ENCODE measurements around the gene SELENOS.
A peak's percentile ranks its signal among the peaks of the same experiment; 100 is the strongest.
"Not testable (repeated sequence)": the region's sequence is repeated elsewhere in the genome, so short reads cannot be mapped to it uniquely, and the experiment has no call there.

SELENOS gene

GRCh38 chr15:101306341-101307047 is 29.2 kb upstream of the SELENOS start:
- FAIRE-seq (no peak), DNase-seq (ENCODE audit: insufficient read length, low spot score) (no peak)
- TF ChIP-seq POLR2A (IDR thresholded peaks at IDR 0.05; ENCODE audit: low read depth, low read length) = no peak

DNA sequence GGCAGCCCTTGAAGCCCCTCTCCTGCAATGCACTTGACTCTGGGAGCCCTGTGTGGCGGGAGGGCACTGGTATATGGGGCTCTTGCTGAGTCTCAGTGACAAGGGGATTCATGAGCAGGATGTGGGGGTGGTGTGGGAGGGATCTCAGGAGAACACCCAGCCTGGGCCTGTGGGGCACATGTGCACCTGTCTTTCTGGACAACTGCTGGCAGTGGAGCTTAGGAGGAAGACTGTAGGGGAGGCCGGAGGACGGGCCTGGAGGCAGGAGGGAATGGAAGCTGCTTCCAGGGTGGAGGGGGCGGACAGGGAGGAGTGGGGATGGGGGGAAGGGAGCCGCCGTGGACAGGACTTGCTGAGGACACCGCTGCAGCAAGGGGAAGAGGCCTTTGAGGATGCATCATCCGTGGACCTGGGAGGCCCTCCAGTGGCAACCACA is 28.6 kb upstream of the SELENOS start:
- FAIRE-seq = no peak
- DNase-seq (ENCODE audit: insufficient read length, low spot score) = no peak
- TF ChIP-seq POLR2A (IDR thresholded peaks at IDR 0.05; ENCODE audit: low read depth, low read length) = no peak

DNA sequence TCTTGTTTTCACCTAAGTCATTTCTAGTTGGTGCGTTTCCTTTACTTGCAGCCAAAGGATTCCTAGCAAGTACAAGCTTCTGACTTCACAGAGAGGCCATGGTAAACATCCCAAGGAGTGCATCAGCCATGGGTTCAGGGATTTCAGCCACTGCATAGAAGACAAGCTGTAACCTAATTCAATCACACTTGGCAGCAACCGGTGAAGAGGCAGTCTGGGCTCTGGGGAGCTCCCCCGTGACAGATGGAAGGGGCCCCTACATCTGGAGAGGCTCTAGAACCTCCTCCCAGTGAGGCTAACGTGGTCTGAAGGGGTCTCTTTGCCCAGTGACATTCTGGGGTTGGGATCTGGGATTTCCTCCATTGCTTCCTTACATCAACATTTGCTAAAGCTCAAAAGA is 26.1 kb upstream of the SELENOS start:
- FAIRE-seq (no peak), DNase-seq (ENCODE audit: insufficient read length, low spot score) (no peak)
- TF ChIP-seq POLR2A (IDR thresholded peaks at IDR 0.05; ENCODE audit: low read depth, low read length) = no peak

GRCh38 chr15:101296418-101297405 is 19.4 kb upstream of the SELENOS start:
- no peak for TF ChIP-seq POLR2A (IDR thresholded peaks at IDR 0.05; ENCODE audit: low read depth, low read length)
- DNase-seq (ENCODE audit: insufficient read length, low spot score) = no peak
- FAIRE-seq = no peak

DNA sequence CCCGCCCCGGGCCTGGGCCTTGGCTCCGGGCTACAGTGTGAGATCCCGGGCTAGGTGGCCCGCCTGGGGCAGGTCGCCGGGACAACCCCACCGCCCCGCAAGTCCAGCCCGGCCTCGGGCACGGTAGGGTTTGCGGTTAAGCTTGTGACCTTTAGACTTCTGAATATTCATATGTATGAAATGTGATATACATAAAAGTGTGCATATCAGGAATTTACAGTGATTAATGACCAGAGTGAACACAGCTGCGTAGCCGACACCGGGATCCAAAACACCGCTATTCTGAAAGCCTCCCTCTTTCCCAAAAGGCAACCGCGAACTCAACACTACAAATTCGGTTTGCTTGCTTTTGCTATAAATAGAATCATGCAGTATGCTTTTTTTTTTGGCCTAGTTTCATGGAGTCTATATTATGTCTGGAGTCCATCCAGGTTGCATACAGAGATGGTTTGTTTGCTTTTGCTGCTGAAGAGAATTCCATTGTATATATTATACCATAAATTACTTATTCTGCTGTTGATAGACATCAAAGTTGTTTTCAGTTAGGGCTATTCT is 18.4 kb upstream of the SELENOS start:
- TF ChIP-seq POLR2A (IDR thresholded peaks at IDR 0.05; ENCODE audit: low read depth, low read length) = no peak
- FAIRE-seq = no peak

DNA sequence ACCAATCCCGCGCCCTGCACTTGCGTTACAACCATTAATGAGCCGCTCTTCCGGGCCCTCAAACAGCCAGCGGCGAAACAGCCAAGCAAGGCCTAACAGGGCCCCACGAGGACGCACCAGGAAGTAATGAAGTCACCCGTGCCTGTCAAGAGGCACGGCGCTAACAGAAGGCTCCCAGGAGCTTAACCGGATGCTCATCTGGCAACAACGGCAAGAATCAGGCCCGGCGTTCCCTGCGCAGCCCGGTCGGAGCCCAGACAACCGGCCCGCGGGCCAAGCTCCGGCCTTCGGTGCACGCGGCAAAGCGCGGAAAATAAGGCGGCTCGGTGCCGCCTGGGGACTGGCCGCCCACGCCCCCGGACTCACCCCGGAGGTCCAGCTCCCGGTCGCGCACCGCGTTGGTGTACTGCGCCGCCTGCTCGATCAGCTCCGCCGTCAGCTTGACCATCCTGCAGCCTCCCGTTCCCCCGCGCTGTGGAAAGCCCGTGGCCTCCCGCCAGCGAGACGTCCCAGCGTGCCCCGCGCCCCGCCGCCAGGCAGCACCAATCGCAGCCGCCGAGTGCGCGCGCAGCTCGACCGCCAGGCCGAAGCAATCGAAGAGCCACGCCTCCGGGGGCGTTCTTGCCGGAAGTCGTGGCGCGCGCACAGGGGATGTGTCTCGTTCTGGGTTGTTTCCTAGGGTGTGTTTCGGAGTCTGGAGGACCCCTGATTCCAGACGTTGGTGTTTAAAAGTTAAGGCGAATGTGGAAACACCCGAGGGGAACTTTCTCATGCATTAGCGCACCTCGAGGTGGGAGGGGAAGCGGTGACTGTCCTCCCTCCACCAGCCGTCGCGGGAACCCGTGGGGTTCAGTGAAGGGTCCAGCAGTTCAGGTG is 17.7 kb upstream of the SELENOS start, which contains the start of gene SNRPA1:
TSS of gene SNRPA1 (minus strand) at position 518 of the 876 bp plus-strand sequence. CDS start at position 448, 70 bp downstream.
- FAIRE-seq (no peak), DNase-seq (ENCODE audit: insufficient read length, low spot score) (peak; percentile 69)
- TF ChIP-seq POLR2A (IDR thresholded peaks at IDR 0.05; ENCODE audit: low read depth, low read length) = peak; percentile 81

More for the DNA sequence above, 18.4 kb upstream of the SELENOS start:
- DNase-seq (ENCODE audit: insufficient read length, low spot score) = no peak

DNA sequence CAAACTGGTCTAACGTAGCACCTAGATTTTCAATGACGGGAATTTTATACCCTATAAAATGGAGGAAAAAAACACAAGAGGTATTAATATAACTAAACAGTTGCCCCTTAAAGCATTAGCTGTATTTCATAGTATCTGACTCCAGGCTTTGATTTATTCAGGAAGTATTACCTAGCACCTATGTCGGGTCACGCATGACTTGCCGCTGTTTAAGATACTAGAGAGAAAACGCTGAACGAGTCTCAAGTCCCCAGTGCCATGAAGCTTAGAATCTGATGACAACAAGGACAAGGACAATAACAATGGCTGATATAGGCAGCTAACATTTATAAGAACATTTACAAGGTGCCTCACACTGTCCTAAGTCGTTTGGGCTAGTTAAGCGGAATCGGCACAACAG is 15.8 kb upstream of the SELENOS start:
- DNase-seq (ENCODE audit: insufficient read length, low spot score) (no peak), FAIRE-seq (no peak)
- no peak for TF ChIP-seq POLR2A (IDR thresholded peaks at IDR 0.05; ENCODE audit: low read depth, low read length)

GRCh38 chr15:101288905-101289513 is 11.7 kb upstream of the SELENOS start:
- FAIRE-seq = no peak

DNA sequence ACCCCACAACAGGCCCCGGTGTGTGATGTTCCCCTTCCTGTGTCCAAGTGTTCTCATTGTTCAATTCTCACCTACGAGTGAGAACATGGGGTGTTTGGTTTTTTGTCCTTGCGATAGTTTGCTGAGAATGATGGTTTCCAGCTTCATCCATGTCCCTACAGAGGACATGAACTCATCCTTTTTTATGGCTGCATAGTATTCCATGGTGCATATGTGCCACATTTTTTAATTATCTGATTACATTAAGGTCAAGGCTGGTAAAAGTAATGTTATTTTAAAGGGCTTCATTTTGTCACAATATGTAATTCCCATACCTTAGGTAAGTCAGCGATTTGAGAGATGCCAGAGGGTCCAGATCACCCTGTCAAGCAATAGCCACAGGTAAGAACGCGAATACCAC is 10.1 kb upstream of the SELENOS start:
- DNase-seq (ENCODE audit: insufficient read length, low spot score); FAIRE-seq: not testable (repeated sequence)

More at GRCh38 chr15:101288905-101289513, 11.7 kb upstream of the SELENOS start:
- TF ChIP-seq POLR2A (IDR thresholded peaks at IDR 0.05; ENCODE audit: low read depth, low read length) = no peak
- DNase-seq (ENCODE audit: insufficient read length, low spot score) = no peak

DNA sequence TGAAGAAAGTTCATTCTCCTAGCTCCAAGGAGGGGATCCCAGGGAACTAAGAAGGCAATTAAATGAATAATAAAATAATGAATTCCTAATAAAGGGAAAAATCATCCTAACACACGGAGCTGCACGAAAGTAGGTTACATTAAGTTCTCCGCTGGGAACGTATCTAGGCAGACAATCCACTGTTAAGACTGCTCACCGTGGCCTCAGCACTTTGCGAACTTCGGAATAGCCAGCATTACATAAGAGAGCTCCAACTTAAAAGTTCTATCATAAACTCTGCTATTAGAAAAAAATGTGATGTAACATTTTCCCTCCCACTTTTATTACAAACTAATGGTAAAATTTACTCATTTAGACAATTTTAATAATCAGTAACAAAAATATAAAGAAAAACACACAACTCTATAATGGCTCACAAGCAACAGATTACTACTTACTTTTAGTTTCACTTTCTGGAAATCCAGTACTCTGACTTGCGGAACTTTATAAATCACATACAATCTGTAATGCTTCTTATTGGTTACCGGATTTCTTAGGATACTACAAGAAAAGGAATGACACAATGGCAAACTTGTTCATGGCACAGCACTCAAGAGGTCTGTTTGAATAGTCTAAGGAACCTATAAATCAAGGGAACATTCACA is 9.3 kb upstream of the SELENOS start:
- no peak for FAIRE-seq
- TF ChIP-seq POLR2A (IDR thresholded peaks at IDR 0.05; ENCODE audit: low read depth, low read length) = no peak
- no peak for DNase-seq (ENCODE audit: insufficient read length, low spot score)

DNA sequence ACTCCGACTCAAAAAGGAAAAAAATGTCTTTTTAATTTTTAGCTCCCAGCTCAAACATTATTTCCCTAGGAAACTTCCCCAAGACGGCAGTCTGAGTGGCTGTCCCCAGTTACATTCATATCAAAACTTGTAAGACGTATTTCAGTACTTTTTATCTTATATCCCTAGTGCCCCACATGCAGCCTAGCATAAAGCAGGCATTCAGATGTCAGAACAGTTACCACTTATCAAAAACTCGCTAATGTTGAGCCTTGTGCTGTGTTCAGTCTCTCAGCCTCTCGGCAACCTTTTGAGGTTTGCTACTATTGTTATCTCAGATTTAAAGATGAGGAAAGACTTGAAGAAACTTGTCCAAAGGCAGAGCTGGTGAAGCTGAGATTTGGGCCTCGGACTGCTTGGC is 6.6 kb upstream of the SELENOS start:
- FAIRE-seq (no peak), DNase-seq (ENCODE audit: insufficient read length, low spot score) (no peak)
- TF ChIP-seq POLR2A (IDR thresholded peaks at IDR 0.05; ENCODE audit: low read depth, low read length) = no peak

DNA sequence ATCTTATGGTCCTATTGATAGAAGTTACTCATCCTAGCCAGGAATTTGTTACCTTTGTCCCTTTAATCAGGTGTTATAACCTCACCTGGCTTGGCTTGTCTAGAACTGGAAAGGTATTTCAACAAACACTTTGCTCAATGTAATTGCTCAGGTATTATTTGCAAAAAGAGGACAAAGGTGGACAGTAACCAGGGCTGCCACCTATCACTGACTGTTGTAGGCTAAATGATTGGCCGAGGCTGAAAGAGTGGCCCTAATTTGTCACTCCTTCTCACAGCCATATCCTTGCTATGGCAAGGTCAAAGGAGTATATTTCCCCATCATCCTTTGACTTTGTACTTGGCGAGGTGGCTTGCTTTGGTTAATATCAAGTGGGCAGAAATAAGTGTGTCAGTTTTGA is 2.7 kb upstream of the SELENOS start:
- no peak for FAIRE-seq

More for the DNA sequence above, 2.7 kb upstream of the SELENOS start:
- DNase-seq (ENCODE audit: insufficient read length, low spot score) = no peak
- TF ChIP-seq POLR2A (IDR thresholded peaks at IDR 0.05; ENCODE audit: low read depth, low read length) = no peak

Data from H54 (cell line).